Right atrium auricular region (tissue), 2 donors: ENCODE data around the gene BSN. TPM values are rescaled to one million over a fixed set of nuclear protein-coding genes. Genes with fewer than 3 reads are reported as not detected.

Experiments
- DNase-seq: peaks from one replicate; pipeline ENCODE4 v3.0.0-alpha.2; 2019; ENCODE audit warnings: low spot score
- H3K27ac ChIP-seq, 2 donors: fragments of 200-600 bp; sonication (generic); 1 replicate in 1 of 2; 2 replicates in 1 of 2; pipeline ENCODE4 v1.5.1; 2016 to 2019
- H3K27me3 ChIP-seq, 2 donors: fragments of 200-600 bp; sonication (generic); one replicate each; pipeline versions ENCODE4 v1.5.1 to v1.6.0; 2017 to 2019
- H3K36me3 ChIP-seq: fragments of 200-600 bp; sonication (generic); one replicate; pipeline ENCODE4 v1.5.1; 2016
- H3K4me1 ChIP-seq, 2 donors: fragments of 200-600 bp; sonication (generic); one replicate each; pipeline versions ENCODE4 v1.5.1 to v1.6.0; 2017 to 2019
- H3K4me3 ChIP-seq, 2 donors: fragments of 200-600 bp; sonication (generic); 1 replicate in 1 of 2; 2 replicates in 1 of 2; pipeline ENCODE4 v1.5.1; 2017 to 2019; ENCODE audit warnings: mild to moderate bottlenecking in 1 of 2, moderate library complexity in 1 of 2
- H3K9me3 ChIP-seq, 2 donors: fragments of 200-600 bp; sonication (generic); one replicate each; pipeline ENCODE4 v1.5.1; 2019
- total RNA-seq, 2 donors: library from RNA; depleted of rRNA; stranded (reverse); fragments of >200 nt; gene quantifications; one replicate each; pipeline ENCODE4 v1.1.0, GENCODE V29; 2016
- TF ChIP-seq, protein P1 (sequence below), 2 donors: fragments of 200-600 bp; sonication (generic); IDR thresholded peaks; one replicate each; pipeline ENCODE4 v1.5.1; 2019; ENCODE audit warnings: antibody characterized with exemption in 2 of 2

Gene BSN
- total RNA-seq, 2 donors from 2014 or later: 0.41 to 0.63 TPM

GRCh38 chr3:49626796-49627195, 72.5 kb downstream of the BSN start:
- Histone ChIP-seq H3K27me3 (no peaks in the 10 kb centered on the region), H3K4me3 (no peak overlapping the region), H3K4me1 (no peaks in the 10 kb centered on the region), H3K9me3 (no peaks in the 10 kb centered on the region), H3K27ac (no peak overlapping the region), H3K36me3 (no peaks in the 10 kb centered on the region)
- TF ChIP-seq, protein P1, sequence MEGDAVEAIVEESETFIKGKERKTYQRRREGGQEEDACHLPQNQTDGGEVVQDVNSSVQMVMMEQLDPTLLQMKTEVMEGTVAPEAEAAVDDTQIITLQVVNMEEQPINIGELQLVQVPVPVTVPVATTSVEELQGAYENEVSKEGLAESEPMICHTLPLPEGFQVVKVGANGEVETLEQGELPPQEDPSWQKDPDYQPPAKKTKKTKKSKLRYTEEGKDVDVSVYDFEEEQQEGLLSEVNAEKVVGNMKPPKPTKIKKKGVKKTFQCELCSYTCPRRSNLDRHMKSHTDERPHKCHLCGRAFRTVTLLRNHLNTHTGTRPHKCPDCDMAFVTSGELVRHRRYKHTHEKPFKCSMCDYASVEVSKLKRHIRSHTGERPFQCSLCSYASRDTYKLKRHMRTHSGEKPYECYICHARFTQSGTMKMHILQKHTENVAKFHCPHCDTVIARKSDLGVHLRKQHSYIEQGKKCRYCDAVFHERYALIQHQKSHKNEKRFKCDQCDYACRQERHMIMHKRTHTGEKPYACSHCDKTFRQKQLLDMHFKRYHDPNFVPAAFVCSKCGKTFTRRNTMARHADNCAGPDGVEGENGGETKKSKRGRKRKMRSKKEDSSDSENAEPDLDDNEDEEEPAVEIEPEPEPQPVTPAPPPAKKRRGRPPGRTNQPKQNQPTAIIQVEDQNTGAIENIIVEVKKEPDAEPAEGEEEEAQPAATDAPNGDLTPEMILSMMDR (IDR thresholded peaks at IDR 0.05): no peak
- no peak for DNase-seq

DNA sequence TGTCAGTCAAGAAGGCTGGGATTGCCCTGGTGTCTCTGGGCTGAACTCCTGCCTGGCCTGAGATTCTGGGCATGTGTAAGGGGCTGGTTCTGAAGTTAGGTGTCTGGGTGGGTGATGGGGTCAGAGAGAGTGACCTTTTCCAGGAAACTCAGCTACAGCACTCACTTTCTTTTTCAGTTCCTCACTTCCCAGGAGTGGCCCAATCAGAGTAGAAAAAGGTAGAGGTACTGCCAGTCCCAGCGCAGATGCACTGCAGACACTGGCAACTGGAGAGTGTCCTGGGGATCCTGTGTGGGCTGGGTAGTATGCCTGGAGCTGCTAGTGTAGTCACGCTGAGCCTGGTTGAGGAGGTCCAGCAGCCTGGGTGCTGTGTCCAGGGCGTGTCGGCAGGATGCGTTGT, 73.4 kb downstream of the BSN start:
- no peaks in the 10 kb centered on the region for H3K27me3 ChIP-seq
- no peak overlapping the region for H3K4me3 ChIP-seq
- H3K9me3 ChIP-seq: no peaks in the 10 kb centered on the region
- H3K4me1 ChIP-seq: no peaks in the 10 kb centered on the region
- TF ChIP-seq, protein P1 (IDR thresholded peaks at IDR 0.05): no peak
- H3K36me3 ChIP-seq: no peaks in the 10 kb centered on the region
- no peak overlapping the region for H3K27ac ChIP-seq
- DNase-seq: no peak

DNA sequence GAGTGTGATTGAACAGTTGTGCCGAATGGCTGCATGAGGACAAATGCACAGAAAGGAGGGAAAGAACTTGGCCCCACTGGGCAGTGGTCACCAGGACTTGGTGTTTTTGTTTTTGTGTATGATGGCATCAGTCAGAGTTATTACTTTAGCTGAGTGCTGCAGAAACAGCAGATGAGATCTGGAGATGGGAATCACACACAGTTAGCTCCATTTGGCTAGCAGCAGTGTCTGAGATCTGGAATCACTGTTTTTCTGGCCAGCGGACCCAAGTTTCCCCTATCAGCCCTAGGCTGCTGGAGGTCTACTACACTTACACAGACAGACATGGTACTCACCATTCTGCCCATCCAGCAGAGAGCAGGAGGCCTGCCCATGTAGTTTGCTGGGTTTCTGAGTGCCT, 74.0 kb downstream of the BSN start:
- H3K4me1 ChIP-seq: no peaks in the 10 kb centered on the region
- no peak overlapping the region for H3K27ac ChIP-seq
- no peaks in the 10 kb centered on the region for H3K9me3 ChIP-seq
- H3K36me3 ChIP-seq: no peaks in the 10 kb centered on the region
- H3K4me3 ChIP-seq: no peak overlapping the region
- DNase-seq: no peak
- TF ChIP-seq, protein P1 (IDR thresholded peaks at IDR 0.05): no peak
- H3K27me3 ChIP-seq: no peaks in the 10 kb centered on the region

- TF ChIP-seq, protein P1 (IDR thresholded peaks at IDR 0.05): no peak
- no peaks in the 10 kb centered on the region for H3K27me3 ChIP-seq
- no peaks in the 10 kb centered on the region for H3K4me1 ChIP-seq
- H3K9me3 ChIP-seq: no peaks in the 10 kb centered on the region
- no peak overlapping the region for H3K4me3 ChIP-seq
- no peaks in the 10 kb centered on the region for H3K36me3 ChIP-seq
- no peak for DNase-seq
- H3K27ac ChIP-seq: no peak overlapping the region
Measured at GRCh38 chr3:49629451-49629850, 75.2 kb downstream of the BSN start.

DNA sequence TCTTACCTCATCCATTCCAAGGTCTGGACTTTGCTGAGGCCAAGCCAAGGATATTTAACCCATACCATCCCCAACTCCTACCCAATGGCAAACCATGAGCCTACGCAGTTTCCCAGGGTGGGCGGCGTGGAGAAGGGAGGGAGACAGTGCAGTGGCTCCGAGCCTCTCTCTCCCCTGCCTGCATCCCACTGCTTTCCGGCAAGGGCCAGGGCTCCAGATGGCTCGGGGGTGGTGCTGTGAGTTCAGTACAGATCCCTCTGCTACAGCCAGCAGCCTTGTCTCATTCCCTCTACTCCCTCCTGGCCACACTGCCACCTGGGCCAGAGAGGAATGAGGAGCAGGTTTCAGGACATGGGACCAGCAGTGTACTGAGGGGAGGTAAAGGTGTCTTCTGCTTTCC, 75.6 kb downstream of the BSN start:
- TF ChIP-seq, protein P1 (IDR thresholded peaks at IDR 0.05): no peak
- DNase-seq: no peak
- Histone ChIP-seq H3K4me3 (no peak overlapping the region), H3K9me3 (no peaks in the 10 kb centered on the region), H3K4me1 (no peaks in the 10 kb centered on the region), H3K36me3 (no peaks in the 10 kb centered on the region), H3K27ac (no peak overlapping the region), H3K27me3 (no peaks in the 10 kb centered on the region)

GRCh38 chr3:49630784-49631183, 76.5 kb downstream of the BSN start:
- H3K4me1 ChIP-seq: no peaks in the 10 kb centered on the region
- H3K36me3 ChIP-seq: no peaks in the 10 kb centered on the region
- H3K27ac ChIP-seq: no peak overlapping the region
- no peaks in the 10 kb centered on the region for H3K27me3 ChIP-seq
- TF ChIP-seq, protein P1 (IDR thresholded peaks at IDR 0.05): no peak
- no peak for DNase-seq
- H3K9me3 ChIP-seq: no peaks in the 10 kb centered on the region
- H3K4me3 ChIP-seq: no peak overlapping the region
